GM19035 (cell line): ENCODE measurements around the gene SLC2A8.

Experiments used
- ATAC-seq: cut with Tn5 transposase; IDR thresholded peaks from one replicate; pipeline ENCODE4 v1.9.1; 2021; ENCODE audit not compliant: unreplicated experiment

Gene SLC2A8

DNA sequence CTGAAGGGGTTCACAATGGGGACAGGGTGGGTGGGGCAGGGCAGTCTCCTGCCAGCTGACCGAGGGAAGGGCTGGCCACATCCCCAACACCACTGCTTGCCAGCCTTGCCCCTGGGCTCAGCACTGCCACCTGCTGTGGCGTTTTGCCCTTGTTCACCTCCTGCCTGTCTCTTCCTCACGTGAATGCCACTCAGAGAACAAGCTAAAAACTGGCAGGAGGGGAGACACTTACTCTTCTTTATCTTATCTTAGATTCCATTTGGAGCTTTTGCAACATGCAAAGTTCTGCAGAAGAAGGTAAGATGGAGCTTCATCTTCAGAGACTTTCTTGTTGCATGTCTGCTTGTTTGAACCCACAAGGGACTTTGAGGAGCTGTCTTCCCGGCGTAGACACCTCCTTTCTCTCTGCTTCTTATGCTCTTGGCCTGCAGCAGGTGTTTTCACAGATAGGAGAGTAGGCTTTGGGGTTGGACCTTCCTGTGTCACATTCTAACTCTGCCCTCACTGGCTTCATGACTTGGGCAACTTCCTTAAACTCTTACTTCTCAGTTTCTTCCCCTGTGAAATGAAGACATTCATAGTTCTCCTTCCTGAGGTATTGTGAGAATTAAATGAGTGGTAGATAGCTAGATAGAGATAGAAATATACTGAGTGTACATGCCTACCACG, 58.5 kb downstream of the SLC2A8 start:
- no peak for ATAC-seq

GRCh38 chr9:127457191-127457878, 60.4 kb downstream of the SLC2A8 start:
- no peak for ATAC-seq
